ENCODE measurements around the gene PTGDS.

Gene PTGDS

DNA sequence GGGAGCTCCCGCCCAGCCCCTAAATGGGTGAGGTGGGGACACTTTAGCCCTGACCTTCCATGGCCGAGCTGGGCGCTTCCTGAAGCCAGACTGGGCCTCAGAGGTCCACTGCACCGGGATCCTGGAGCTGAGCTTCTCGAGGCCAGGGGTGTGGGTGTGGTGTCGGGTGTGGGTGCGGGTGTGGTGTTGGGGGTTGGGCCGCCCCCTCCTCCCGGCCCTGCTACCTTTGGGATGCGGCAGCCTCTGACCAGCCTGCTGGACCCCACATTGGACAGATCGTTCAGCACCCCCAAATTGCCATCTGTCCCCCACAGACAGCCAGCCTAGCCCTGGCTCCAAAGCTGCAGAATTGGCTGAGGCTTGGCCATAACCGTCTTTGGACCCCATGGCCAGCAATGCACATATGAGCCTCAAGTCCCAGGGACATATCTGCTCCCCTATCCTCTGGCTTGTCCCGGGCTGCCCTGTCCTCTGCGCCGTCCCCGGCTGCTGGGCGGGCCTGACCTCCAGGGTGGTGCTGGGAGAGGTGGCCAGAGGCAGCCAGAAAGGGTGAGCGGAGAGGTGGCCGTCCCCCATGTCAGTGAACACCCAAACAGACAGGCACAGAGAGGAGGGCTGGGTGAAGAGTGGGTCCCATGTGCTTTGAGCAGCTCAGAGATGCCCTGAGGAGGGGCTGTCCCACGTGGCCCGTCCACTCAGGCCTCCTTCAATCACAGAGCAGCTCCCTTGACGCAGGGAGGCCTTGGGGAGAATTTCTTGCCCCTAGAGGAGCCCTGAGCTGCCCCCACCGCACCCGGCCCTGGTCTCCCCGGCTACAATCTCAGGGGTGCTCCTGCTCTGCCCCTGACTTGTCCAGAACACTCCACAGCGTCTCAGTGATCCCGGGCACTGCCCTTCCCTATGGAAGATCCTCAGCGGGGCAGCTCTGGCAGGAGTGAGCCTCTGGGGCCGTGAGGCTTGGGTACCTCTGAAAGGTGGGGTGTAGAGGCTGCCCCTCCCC, 3.4 kb upstream of the PTGDS start:
- Histone ChIP-seq H3K36me3 (ENCODE audit: control insufficient read depth, insufficient read depth, low read length) (no peaks in the 10 kb centered on the region), H3K27me3 (ENCODE audit: control insufficient read depth, insufficient read depth, low read length) (no peaks in the 10 kb centered on the region), H3K4me1 (ENCODE audit: control insufficient read depth, insufficient read depth, low read length) (no peaks in the 10 kb centered on the region), H3K4me3 (ENCODE audit: low read length) (no peak overlapping the region), H3K27ac (ENCODE audit: low read depth, low read length) (no peak overlapping the region), H3K9ac (ENCODE audit: low read length) (no peak overlapping the region)

DNA sequence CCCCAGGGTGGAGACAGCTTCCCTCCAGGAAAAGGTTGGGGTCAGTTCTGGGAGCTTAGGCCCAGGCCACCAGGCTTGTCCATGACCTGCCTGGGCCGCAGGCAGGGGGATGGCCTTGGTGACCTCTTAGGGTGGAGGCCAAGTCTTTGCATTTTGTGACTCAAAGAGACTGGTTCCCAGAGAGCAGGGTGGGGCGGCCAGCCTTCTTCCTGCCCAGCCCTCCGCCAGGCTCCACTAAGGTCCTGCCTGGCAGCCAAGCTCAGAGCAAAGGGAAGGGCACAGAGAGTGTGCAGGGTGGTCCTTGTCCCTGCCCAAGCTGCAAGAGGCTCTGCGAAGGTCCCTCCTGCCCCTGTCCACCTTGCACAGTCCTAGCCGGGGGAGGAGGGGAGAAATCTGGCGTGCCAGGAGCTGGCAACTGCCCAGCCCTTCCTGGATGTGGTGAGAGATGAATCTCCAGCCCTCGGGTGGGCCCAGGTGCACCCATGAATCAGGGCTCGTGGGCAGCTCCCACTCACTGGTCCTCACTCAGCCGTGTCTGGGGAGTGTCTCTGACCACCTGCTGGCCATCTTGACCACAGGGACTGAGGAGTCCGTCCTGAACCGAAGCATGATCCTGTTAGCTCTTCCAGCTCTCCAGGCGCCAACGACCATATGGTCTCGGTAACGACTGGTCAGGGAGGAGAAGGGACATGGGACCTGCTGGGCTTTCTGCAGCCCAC, 2.3 kb upstream of the PTGDS start:
- Histone ChIP-seq H3K4me3 (ENCODE audit: low read length) (no peak overlapping the region), H3K36me3 (ENCODE audit: control insufficient read depth, insufficient read depth, low read length) (no peaks in the 10 kb centered on the region), H3K27ac (ENCODE audit: low read depth, low read length) (no peak overlapping the region), H3K4me1 (ENCODE audit: control insufficient read depth, insufficient read depth, low read length) (no peaks in the 10 kb centered on the region), H3K27me3 (ENCODE audit: control insufficient read depth, insufficient read depth, low read length) (no peaks in the 10 kb centered on the region), H3K9ac (ENCODE audit: low read length) (no peak overlapping the region)

DNA sequence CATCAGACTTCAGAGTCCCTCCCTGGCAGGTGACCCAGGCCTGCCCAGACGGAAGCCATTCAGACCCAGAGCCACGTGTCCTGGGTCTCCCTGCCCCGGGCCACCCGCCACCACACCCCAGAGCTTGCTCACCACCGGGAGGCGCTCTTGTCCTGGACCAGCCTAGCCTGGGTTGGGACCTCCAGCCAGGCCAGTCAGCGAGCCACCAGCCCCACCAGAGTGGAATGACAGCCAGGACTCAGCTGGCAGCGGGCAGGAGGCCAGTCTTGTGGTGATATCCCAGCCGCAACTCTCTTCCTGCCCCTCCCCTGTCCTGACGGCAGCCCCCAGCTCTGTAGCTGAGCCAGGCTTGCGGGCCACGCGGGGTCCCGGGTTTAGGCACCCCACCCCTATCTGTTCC, 1.7 kb upstream of the PTGDS start:
- Histone ChIP-seq H3K4me3 (ENCODE audit: low read length) (no peak overlapping the region), H3K36me3 (ENCODE audit: control insufficient read depth, insufficient read depth, low read length) (no peaks in the 10 kb centered on the region), H3K9ac (ENCODE audit: low read length) (no peak overlapping the region), H3K27ac (ENCODE audit: low read depth, low read length) (no peak overlapping the region), H3K27me3 (ENCODE audit: control insufficient read depth, insufficient read depth, low read length) (no peaks in the 10 kb centered on the region), H3K4me1 (ENCODE audit: control insufficient read depth, insufficient read depth, low read length) (no peaks in the 10 kb centered on the region)

DNA sequence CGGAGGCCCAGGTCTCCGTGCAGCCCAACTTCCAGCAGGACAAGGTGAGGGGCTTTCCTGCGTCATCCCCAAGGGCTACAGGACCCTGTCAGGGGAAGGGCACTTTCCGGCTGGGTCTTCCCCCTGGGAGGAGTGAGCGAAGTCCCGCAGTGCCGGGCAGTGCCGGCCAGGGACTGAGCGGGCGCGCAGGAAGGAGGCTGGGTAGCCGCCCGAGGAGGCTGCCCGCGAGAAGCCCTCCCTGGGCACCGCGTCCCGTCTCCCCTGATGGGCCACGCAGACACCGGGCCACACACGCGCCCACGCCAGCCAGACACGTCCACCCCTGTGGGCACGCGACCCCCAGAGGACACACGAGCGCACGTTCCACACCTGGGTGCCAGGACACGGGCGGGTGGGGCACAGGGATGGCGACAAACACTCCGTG, 357 bp downstream of the PTGDS start:
- Histone ChIP-seq H3K4me1 (ENCODE audit: control insufficient read depth, insufficient read depth, low read length) (no peaks in the 10 kb centered on the region), H3K36me3 (ENCODE audit: control insufficient read depth, insufficient read depth, low read length) (no peaks in the 10 kb centered on the region)

DNA sequence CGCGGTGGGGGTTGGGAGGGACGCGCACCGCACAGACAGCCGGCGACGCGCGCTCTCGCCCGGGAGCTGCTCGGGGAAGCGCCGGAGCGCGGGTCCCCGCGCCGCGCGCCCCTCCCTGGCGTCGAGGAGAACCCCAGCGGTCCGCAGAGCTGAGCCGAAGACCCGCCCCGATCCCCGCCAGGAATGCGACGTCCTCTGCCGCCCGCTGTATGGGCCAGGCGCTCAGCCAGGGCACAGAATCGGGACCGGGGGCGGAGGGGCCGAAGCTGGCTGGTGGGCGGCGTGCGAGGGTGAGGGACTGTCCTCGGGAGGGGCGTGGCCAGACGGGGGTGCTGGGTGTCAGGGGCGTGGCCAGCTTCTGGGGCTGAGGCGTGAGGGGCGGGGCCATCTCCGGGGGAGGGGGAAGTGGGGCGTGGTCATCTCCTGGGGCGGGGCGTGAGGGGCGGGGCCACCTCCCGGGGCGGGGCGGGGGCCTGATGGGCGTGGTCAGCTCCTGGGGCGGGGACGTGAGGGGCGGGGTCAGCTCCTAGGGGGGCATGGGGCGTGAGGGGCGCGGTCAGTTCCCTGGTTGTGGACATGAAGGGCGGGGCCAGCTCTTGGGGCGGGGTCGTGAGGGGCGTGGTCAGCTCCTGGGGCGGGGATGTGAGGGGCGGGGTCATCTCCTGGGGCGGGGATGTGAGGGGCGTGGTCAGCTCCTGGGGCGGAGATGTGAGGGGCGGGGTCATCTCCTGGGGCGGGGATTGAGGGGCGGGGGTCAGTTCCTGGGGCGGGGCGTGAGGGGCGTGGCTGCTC, 965 bp downstream of the PTGDS start:
- no peaks in the 10 kb centered on the region for H3K4me1 ChIP-seq (ENCODE audit: control insufficient read depth, insufficient read depth, low read length)
- peak overlapping the region; percentile 51 for H3K4me3 ChIP-seq (ENCODE audit: low read length)
- no peak overlapping the region for H3K27ac ChIP-seq (ENCODE audit: low read depth, low read length)
- no peak overlapping the region for H3K9ac ChIP-seq (ENCODE audit: low read length)
- H3K27me3 ChIP-seq (ENCODE audit: control insufficient read depth, insufficient read depth, low read length), result peaks cover 9% of the 10 kb centered on the region
- no peaks in the 10 kb centered on the region for H3K36me3 ChIP-seq (ENCODE audit: control insufficient read depth, insufficient read depth, low read length)

More for the DNA sequence above, 357 bp downstream of the PTGDS start:
- H3K27ac ChIP-seq (ENCODE audit: low read depth, low read length), result no peak overlapping the region
- peaks cover 3% of the 10 kb centered on the region for H3K27me3 ChIP-seq (ENCODE audit: control insufficient read depth, insufficient read depth, low read length)
- H3K4me3 ChIP-seq (ENCODE audit: low read length), result peak overlapping the region; percentile 51
- H3K9ac ChIP-seq (ENCODE audit: low read length), result no peak overlapping the region

DNA sequence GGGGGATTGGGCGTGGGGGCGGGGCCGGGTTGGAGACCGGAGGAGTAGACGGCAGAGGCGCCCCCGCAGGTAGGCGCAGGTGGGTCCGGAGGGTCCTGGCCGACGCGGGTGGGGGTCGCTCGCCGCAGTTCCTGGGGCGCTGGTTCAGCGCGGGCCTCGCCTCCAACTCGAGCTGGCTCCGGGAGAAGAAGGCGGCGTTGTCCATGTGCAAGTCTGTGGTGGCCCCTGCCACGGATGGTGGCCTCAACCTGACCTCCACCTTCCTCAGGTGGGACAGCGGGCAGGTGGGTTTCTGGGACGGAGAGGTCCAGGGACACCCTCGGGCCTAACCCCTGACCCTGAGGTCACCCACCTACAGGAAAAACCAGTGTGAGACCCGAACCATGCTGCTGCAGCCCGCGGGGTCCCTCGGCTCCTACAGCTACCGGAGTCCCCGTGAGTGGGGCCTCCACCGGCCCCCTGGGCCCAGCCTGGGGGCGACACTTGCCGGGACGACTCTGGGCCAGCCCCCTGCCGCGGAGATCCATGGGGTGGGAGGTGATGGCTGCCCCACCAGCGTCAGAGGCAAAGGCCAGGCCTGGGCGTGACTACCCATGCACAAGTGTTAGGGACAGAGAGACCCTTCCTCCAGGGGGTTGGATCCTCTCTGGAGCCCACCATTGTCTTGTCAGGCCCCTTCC, 1.7 kb downstream of the PTGDS start:
- no peaks in the 10 kb centered on the region for H3K4me1 ChIP-seq (ENCODE audit: control insufficient read depth, insufficient read depth, low read length)
- H3K27ac ChIP-seq (ENCODE audit: low read depth, low read length), result no peak overlapping the region
- H3K4me3 ChIP-seq (ENCODE audit: low read length), result no peak overlapping the region
- H3K36me3 ChIP-seq (ENCODE audit: control insufficient read depth, insufficient read depth, low read length), result no peaks in the 10 kb centered on the region
- H3K9ac ChIP-seq (ENCODE audit: low read length), result no peak overlapping the region
- H3K27me3 ChIP-seq (ENCODE audit: control insufficient read depth, insufficient read depth, low read length), result peaks cover 9% of the 10 kb centered on the region

DNA sequence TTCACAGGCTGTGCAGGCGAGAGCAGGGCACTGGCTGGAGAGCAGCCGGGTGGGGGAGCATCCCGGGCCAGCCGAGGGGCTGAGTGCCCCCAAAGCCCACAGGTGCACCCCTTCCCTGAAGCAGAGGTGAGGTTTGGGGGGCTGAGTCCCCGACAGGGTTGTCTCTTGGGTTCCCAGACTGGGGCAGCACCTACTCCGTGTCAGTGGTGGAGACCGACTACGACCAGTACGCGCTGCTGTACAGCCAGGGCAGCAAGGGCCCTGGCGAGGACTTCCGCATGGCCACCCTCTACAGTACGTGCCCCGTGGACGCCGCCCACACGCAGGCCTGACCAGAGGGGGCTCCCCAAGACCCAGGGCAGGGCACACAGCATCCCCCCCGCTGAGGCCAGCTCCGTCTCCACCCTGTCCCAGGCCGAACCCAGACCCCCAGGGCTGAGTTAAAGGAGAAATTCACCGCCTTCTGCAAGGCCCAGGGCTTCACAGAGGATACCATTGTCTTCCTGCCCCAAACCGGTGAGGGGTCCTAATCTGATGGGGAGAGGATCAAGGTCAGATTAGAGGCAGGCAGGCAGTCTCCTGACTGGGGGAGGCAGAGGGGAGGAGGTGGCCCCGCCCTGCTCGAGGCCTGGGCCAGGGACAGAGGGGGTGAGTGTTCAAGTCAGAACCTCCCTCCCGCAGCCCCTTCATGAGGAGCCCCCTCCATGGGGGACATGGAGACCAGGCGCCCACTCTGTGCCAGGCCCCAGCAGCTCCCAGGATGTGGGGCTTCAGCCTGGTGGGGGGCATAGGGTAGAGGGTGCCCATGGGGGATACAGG, 2.7 kb downstream of the PTGDS start:
- Histone ChIP-seq H3K36me3 (ENCODE audit: control insufficient read depth, insufficient read depth, low read length) (no peaks in the 10 kb centered on the region), H3K9ac (ENCODE audit: low read length) (no peak overlapping the region), H3K4me3 (ENCODE audit: low read length) (no peak overlapping the region), H3K27me3 (ENCODE audit: control insufficient read depth, insufficient read depth, low read length) (peaks cover 13% of the 10 kb centered on the region), H3K4me1 (ENCODE audit: control insufficient read depth, insufficient read depth, low read length) (no peaks in the 10 kb centered on the region), H3K27ac (ENCODE audit: low read depth, low read length) (no peak overlapping the region)

DNA sequence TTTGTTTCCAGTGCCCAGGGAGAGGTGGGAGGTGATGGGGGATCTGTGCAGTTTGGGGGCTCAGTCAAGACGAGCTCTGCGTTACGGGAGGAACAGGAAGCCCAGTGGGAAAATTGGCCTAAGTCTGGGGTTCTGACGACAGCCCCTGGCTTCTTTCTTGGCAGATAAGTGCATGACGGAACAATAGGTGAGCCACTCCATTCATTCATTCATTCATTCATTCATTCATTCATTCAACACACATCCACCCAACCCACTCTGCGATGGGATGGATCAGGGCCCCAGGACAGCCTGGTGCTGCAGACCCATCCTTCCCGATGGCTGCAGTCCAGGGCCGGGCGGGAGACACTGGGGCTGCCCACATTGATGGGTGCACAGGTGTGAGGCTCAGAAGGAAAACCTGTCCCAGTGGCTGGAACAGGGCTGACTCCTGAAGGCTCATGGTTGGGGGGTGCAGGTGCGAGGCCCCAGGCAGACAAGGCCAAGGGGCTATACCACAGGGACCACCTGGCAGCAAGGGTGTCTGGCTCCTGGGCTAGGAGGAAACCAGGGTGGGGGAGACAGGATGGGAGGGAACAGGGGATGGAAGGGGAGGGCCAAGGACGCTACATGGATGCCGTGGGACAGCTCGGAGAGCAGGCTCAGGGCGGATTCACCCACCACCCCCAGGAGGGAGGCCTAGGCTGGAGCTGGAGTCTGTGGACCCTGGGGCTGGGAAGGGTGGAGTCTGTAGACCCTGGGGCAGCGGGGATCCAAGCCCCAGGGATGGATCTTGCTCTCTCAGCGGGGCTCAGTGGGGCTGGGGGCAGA, 3.6 kb downstream of the PTGDS start:
- Histone ChIP-seq H3K36me3 (ENCODE audit: control insufficient read depth, insufficient read depth, low read length) (no peaks in the 10 kb centered on the region), H3K27me3 (ENCODE audit: control insufficient read depth, insufficient read depth, low read length) (peaks cover 19% of the 10 kb centered on the region), H3K9ac (ENCODE audit: low read length) (no peak overlapping the region), H3K4me1 (ENCODE audit: control insufficient read depth, insufficient read depth, low read length) (no peaks in the 10 kb centered on the region), H3K27ac (ENCODE audit: low read depth, low read length) (no peak overlapping the region), H3K4me3 (ENCODE audit: low read length) (no peak overlapping the region)

DNA sequence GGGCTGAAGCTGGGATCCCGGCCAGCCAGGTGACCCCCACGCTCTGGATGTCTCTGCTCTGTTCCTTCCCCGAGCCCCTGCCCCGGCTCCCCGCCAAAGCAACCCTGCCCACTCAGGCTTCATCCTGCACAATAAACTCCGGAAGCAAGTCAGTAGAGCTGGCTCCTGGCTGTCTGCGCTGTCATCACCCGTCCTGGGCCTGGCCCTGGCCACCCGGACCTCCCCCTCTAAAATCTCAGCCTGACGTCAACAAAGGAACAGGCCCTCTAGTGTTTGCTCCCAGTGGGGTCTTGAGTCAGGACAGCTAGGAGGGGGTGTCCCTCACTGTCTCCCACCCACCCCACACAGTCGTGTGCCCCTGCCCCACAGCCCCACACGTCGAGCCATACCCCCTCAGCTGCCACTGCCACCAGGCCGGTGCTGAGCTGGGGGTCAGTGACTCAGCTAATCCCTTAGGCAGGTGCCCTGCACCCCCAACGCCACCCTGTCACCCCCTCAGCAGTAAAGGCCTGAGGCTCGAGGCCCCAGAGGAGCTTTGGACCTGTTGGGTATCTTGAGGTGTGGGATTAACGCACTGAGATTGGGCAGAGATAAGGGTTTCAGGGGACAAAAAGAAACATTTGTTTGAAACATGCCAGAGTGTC, 4.4 kb downstream of the PTGDS start:
- Histone ChIP-seq H3K4me1 (ENCODE audit: control insufficient read depth, insufficient read depth, low read length) (no peaks in the 10 kb centered on the region), H3K27me3 (ENCODE audit: control insufficient read depth, insufficient read depth, low read length) (peaks cover 22% of the 10 kb centered on the region), H3K4me3 (ENCODE audit: low read length) (no peak overlapping the region), H3K27ac (ENCODE audit: low read depth, low read length) (no peak overlapping the region), H3K9ac (ENCODE audit: low read length) (no peak overlapping the region), H3K36me3 (ENCODE audit: control insufficient read depth, insufficient read depth, low read length) (no peaks in the 10 kb centered on the region)

DNA sequence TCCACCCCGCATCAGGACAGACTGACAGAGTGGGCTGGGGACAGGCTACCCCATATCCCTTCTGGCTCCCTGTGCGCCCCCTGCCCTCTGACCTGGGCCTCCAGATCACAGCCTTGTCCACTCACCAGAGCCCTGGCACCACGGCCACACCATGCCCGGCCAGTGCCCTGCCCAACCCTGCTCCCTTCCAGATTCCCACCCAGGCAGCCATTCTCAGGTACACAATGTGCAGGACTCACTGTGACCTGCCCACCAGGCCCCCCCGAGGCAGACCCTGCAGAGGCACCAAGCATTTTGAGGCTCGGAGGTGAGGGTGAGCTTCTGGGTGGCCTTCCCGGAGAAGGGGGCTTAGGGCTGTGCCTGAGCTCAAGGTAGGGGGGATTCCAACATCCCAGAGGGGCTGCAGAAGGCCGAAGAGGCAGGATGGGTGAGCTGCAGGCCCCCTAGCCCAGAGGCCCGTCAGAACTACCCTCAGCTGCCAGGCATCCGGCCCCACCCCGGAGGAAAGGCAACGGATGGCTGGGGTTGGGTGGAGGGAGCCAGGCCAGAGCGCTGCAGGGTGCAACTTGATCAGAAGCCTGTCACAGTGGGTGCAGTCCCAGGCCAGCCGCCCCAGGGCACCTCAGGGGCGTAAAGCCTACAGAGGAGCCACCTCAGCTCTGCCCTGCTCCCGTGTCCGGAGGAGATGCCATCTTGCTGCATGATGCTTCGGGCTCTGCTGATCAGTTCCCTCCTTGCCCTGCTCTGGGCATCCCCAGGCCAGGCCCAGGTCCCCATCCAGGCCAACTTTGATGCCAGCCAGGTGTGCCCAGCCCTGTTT, 5.1 kb downstream of the PTGDS start, which contains the start of gene LCNL1:
TSS of gene LCNL1 (plus strand) at position 762 of the 820 bp plus-strand sequence. CDS start 594 bp downstream, outside the sequence.
- Histone ChIP-seq H3K27me3 (ENCODE audit: control insufficient read depth, insufficient read depth, low read length) (peaks cover 22% of the 10 kb centered on the region), H3K4me1 (ENCODE audit: control insufficient read depth, insufficient read depth, low read length) (no peaks in the 10 kb centered on the region), H3K4me3 (ENCODE audit: low read length) (no peak within 1 kb of the TSS), H3K9ac (ENCODE audit: low read length) (no peak within 1 kb of the TSS), H3K36me3 (ENCODE audit: control insufficient read depth, insufficient read depth, low read length) (no peaks in the 10 kb centered on the region), H3K27ac (ENCODE audit: low read depth, low read length) (no peak within 1 kb of the TSS)

Data from rectal smooth muscle tissue (tissue), 1 donor.